ENCODE measurements around the gene PLEKHG5. TPM values are rescaled to one million over a fixed set of nuclear protein-coding genes. Genes with fewer than 3 reads are reported as not detected.
"Not testable (repeated sequence)": the region's sequence is repeated elsewhere in the genome, so short reads cannot be mapped to it uniquely, and the experiment has no call there.

Gene PLEKHG5
- total RNA-seq, 1 donor from 2014 or later: 17.2 TPM

- intact Hi-C loops (cut with DNase I): no loop called here
- Histone ChIP-seq H3K27me3 (no peaks in the 10 kb centered on the region), H3K27ac (no peak overlapping the region), H3K36me3 (no peaks in the 10 kb centered on the region), H3K4me1 (peaks cover 42% of the 10 kb centered on the region), H3K9me3 (no peaks in the 10 kb centered on the region), H3K4me3 (no peak overlapping the region)
- DNase-seq (ENCODE audit: extremely low spot score in 2 of 2): no peak
- no peak for TF ChIP-seq CTCF (IDR thresholded peaks at IDR 0.05)
- TF ChIP-seq POLR2AphosphoS5 (IDR thresholded peaks at IDR 0.05; ENCODE audit: insufficient read depth in 1 of 2, low read depth in 1 of 2): no peak
- no peak for TF ChIP-seq POLR2A (IDR thresholded peaks at IDR 0.05)
Measured at GRCh38 chr1:6495041-6495441, 3.6 kb upstream of the PLEKHG5 start.

GRCh38 chr1:6494627-6495026 is 3.2 kb upstream of the PLEKHG5 start:
- Histone ChIP-seq H3K4me3 (no peak overlapping the region), H3K27ac (no peak overlapping the region), H3K4me1 (peaks cover 46% of the 10 kb centered on the region), H3K9me3 (no peaks in the 10 kb centered on the region), H3K36me3 (no peaks in the 10 kb centered on the region), H3K27me3 (no peaks in the 10 kb centered on the region)
- no peak for DNase-seq (ENCODE audit: extremely low spot score in 2 of 2)
- TF ChIP-seq POLR2AphosphoS5 (IDR thresholded peaks at IDR 0.05; ENCODE audit: insufficient read depth in 1 of 2, low read depth in 1 of 2) (no peak), POLR2A (IDR thresholded peaks at IDR 0.05) (no peak), CTCF (IDR thresholded peaks at IDR 0.05) (no peak)
- intact Hi-C loops (cut with DNase I): no loop called here

- DNase-seq (ENCODE audit: extremely low spot score in 2 of 2); H3K9me3 ChIP-seq; H3K4me3 ChIP-seq; intact Hi-C loops (cut with DNase I); H3K27me3 ChIP-seq; H3K36me3 ChIP-seq; H3K27ac ChIP-seq: not testable (repeated sequence)
- H3K4me1 ChIP-seq: peaks cover 51% of the 10 kb centered on the region
Measured at GRCh38 chr1:6493834-6494223, 2.4 kb upstream of the PLEKHG5 start.

- Histone ChIP-seq H3K9me3 (no peaks in the 10 kb centered on the region), H3K4me3 (no peak overlapping the region), H3K27me3 (no peaks in the 10 kb centered on the region), H3K36me3 (no peaks in the 10 kb centered on the region), H3K27ac (no peak overlapping the region), H3K4me1 (peaks cover 48% of the 10 kb centered on the region)
- no peak for DNase-seq (ENCODE audit: extremely low spot score in 2 of 2)
- no peak for TF ChIP-seq POLR2A (IDR thresholded peaks at IDR 0.05)
- no peak for TF ChIP-seq POLR2AphosphoS5 (IDR thresholded peaks at IDR 0.05; ENCODE audit: insufficient read depth in 1 of 2, low read depth in 1 of 2)
- no peak for TF ChIP-seq CTCF (IDR thresholded peaks at IDR 0.05)
- intact Hi-C loops (cut with DNase I): no loop called here
Measured at GRCh38 chr1:6491966-6492365, 499 bp upstream of the PLEKHG5 start.

GRCh38 chr1:6491081-6491449 is 402 bp downstream of the PLEKHG5 start:
- no peak for DNase-seq (ENCODE audit: extremely low spot score in 2 of 2)
- TF ChIP-seq CTCF (IDR thresholded peaks at IDR 0.05) (no peak), POLR2AphosphoS5 (IDR thresholded peaks at IDR 0.05; ENCODE audit: insufficient read depth in 1 of 2, low read depth in 1 of 2) (no peak), POLR2A (IDR thresholded peaks at IDR 0.05) (no peak)
- peak overlapping the region; percentile 52 to 58 for H3K4me3 ChIP-seq
- H3K9me3 ChIP-seq: no peaks in the 10 kb centered on the region
- no peaks in the 10 kb centered on the region for H3K36me3 ChIP-seq
- peak overlapping the region; percentile 90 for H3K27ac ChIP-seq
- no peaks in the 10 kb centered on the region for H3K27me3 ChIP-seq
- intact Hi-C loops (cut with DNase I): no loop called here
- H3K4me1 ChIP-seq: peaks cover 48% of the 10 kb centered on the region

All from vagina (tissue), 2 donors.